Gastroesophageal sphincter (tissue), 3 donors: Measurements from ENCODE around the gene PXDN.

Source experiments
- EP300 ChIP-seq: sonication (generic); formaldehyde crosslinking; IDR thresholded peaks from one replicate; pipeline ENCODE4 v1.6.1; 2017; ENCODE audit warnings: antibody characterized with exemption, mild to moderate bottlenecking
- POLR2A ChIP-seq, 2 donors: fragments of 450-650 bp; IDR thresholded peaks; one replicate each; pipeline ENCODE4 v1.6.1; 2017; ENCODE audit warnings: antibody characterized with exemption in 2 of 2, mild to moderate bottlenecking in 2 of 2, moderate library complexity in 1 of 2
- POLR2AphosphoS5 ChIP-seq: sonication (generic); formaldehyde crosslinking; IDR thresholded peaks from one replicate; pipeline ENCODE4 v1.6.1; 2017; ENCODE audit warnings: antibody characterized with exemption
- TF ChIP-seq, protein P1 (sequence below), 4 experiments: fragments of 200-600 bp in 2 of 4; fragments of 450-650 bp in 2 of 4; sonication (generic) in 1 of 4; IDR thresholded peaks; one replicate each; pipeline ENCODE4 v1.5.1; 2017 to 2019; ENCODE audit warnings: antibody characterized with exemption in 4 of 4, mild to moderate bottlenecking in 2 of 4, moderate library complexity in 2 of 4

DNA sequence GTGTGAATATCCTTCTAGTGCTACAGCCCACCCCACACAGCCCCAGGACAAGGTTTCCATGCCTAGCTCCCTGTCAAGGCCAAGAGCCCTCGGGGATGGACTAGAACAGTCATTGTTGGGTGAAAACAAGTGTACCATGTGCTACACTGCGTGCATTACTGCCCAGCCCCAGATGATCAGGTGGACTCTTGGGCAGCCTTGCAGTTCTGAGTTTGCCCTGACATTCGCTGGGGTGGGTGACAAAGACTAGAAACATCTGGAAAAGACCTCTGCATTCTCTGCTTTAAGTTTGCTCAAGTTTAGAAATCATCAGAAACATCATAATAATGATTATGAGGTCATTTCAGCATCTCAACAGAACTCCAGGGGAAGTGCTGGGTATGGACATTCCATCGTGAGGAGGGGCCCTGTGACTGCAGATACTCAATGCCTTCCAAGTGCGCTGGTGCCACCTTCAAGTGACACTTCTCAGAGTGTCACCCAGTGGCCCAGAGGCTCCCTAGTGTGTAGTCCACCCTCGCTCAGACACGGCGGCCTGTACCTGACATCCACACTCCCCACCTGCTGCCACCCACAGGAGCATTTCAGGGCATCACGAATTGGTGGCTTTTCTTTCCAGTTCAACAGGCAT lies 5.3 kb upstream of the PXDN start:
- TF ChIP-seq POLR2A (IDR thresholded peaks at IDR 0.05) (no peak), EP300 (no peak), POLR2AphosphoS5 (no peak)
- TF ChIP-seq, protein P1, sequence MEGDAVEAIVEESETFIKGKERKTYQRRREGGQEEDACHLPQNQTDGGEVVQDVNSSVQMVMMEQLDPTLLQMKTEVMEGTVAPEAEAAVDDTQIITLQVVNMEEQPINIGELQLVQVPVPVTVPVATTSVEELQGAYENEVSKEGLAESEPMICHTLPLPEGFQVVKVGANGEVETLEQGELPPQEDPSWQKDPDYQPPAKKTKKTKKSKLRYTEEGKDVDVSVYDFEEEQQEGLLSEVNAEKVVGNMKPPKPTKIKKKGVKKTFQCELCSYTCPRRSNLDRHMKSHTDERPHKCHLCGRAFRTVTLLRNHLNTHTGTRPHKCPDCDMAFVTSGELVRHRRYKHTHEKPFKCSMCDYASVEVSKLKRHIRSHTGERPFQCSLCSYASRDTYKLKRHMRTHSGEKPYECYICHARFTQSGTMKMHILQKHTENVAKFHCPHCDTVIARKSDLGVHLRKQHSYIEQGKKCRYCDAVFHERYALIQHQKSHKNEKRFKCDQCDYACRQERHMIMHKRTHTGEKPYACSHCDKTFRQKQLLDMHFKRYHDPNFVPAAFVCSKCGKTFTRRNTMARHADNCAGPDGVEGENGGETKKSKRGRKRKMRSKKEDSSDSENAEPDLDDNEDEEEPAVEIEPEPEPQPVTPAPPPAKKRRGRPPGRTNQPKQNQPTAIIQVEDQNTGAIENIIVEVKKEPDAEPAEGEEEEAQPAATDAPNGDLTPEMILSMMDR (IDR thresholded peaks at IDR 0.05): no peak
